HepG2 (cell line): ENCODE measurements around the gene PDS5B. TPM values are rescaled to one million over a fixed set of nuclear protein-coding genes. Genes with fewer than 3 reads are reported as not detected.

Experiments used
- ATM ChIP-seq: fragments of 450-650 bp; IDR thresholded peaks from 2 replicates; pipeline ENCODE4 v1.7.1; 2017; ENCODE audit warnings: mild to moderate bottlenecking, borderline replicate concordance
- CEBPG ChIP-seq: IDR thresholded peaks from 2 replicates; pipeline ENCODE4 v1.6.1; 2016
- FOXJ3 ChIP-seq: sonication (generic); formaldehyde crosslinking; IDR thresholded peaks from 2 replicates; pipeline ENCODE4 v1.4.0; 2020; ENCODE audit warnings: missing genetic modification reagents, mild to moderate bottlenecking, borderline replicate concordance
- HNF1A ChIP-seq, 2 experiments: sonication (generic) in 1 of 2; formaldehyde crosslinking in 1 of 2; IDR thresholded peaks; 2 replicates each; pipeline versions ENCODE4 v1.4.0 to v1.6.1; 2016 to 2020; ENCODE audit warnings: borderline replicate concordance in 1 of 2, low read depth in 1 of 2, mild to moderate bottlenecking in 1 of 2, missing genetic modification reagents in 1 of 2
- HNF4G ChIP-seq, 2 experiments: sonication (generic) in 1 of 2; formaldehyde crosslinking in 1 of 2; IDR thresholded peaks; 2 replicates each; pipeline versions ENCODE4 v1.4.0 to v1.6.1; 2011 to 2020; ENCODE audit warnings: borderline replicate concordance in 2 of 2, low read depth in 2 of 2, mild to moderate bottlenecking in 2 of 2, low read length in 1 of 2, missing genetic modification reagents in 1 of 2, moderate library complexity in 1 of 2
- KAT7 ChIP-seq: IDR thresholded peaks from 2 replicates; pipeline ENCODE4 v1.6.1; 2018; ENCODE audit warnings: borderline replicate concordance, missing compliant biosample characterization
- MIXL1 ChIP-seq: IDR thresholded peaks from 2 replicates; pipeline ENCODE4 v1.6.1; 2016
- MYC ChIP-seq: sonication (generic); formaldehyde crosslinking; IDR thresholded peaks from 2 replicates; pipeline ENCODE4 v1.9.0; 2021; ENCODE audit warnings: missing genetic modification reagents, borderline replicate concordance
- NFYC ChIP-seq: IDR thresholded peaks from 2 replicates; pipeline ENCODE4 v1.6.1; 2016; ENCODE audit warnings: missing genetic modification reagents, missing compliant biosample characterization
- PBX2 ChIP-seq: IDR thresholded peaks from 2 replicates; pipeline ENCODE4 v1.6.1; 2016; ENCODE audit warnings: control low read depth
- SAP130 ChIP-seq: IDR thresholded peaks from 2 replicates; pipeline ENCODE4 v1.6.1; 2016; ENCODE audit warnings: low read depth
- SOX5 ChIP-seq: IDR thresholded peaks from 2 replicates; pipeline ENCODE4 v1.6.1; 2016; ENCODE audit warnings: borderline replicate concordance
- SRF ChIP-seq: IDR thresholded peaks from 2 replicates; pipeline ENCODE4 v1.6.1; 2011; ENCODE audit warnings: mild to moderate bottlenecking, low read depth, low read length, moderate library complexity
- STAT6 ChIP-seq: sonication (generic); formaldehyde crosslinking; IDR thresholded peaks from 2 replicates; pipeline ENCODE4 v1.4.0; 2020; ENCODE audit warnings: missing genetic modification reagents, mild to moderate bottlenecking, borderline replicate concordance
- TBX2 ChIP-seq: sonication (generic); formaldehyde crosslinking; IDR thresholded peaks from 2 replicates; pipeline ENCODE4 v1.5.0; 2020; ENCODE audit warnings: missing genetic modification reagents, mild to moderate bottlenecking, borderline replicate concordance
- TFDP1 ChIP-seq: IDR thresholded peaks from 2 replicates; pipeline ENCODE4 v1.6.1; 2016; ENCODE audit warnings: missing compliant biosample characterization, missing genetic modification reagents, borderline replicate concordance
- ZMAT3 ChIP-seq: sonication (generic); formaldehyde crosslinking; conservative IDR thresholded peaks from 2 replicates; pipeline ENCODE4 v1.7.0; 2021; ENCODE audit warnings: missing genetic modification reagents
- ZNF556 ChIP-seq: sonication (generic); formaldehyde crosslinking; IDR thresholded peaks from 2 replicates; pipeline ENCODE4 v1.4.0; 2020; ENCODE audit warnings: mild to moderate bottlenecking, missing genetic modification reagents, borderline replicate concordance
- ZNF816 ChIP-seq: sonication (generic); formaldehyde crosslinking; IDR thresholded peaks from 2 replicates; pipeline ENCODE4 v1.8.0; 2022; ENCODE audit warnings: missing genetic modification reagents, mild to moderate bottlenecking, borderline replicate concordance
- polyA plus RNA-seq, 8 experiments: library from polyadenylated mRNA; depleted of rRNA in 3 of 8; stranded (reverse) in 7 of 8; unstranded in 1 of 8; fragments of >200 nt; fragmentation: Illumina TruSeq in 4 of 8; extraction: Trizol in 4 of 8; gene quantifications; 2 replicates each; pipeline versions ENCODE4 v1.2.1 to v1.2.3, GENCODE V29; 2011 to 2016; ENCODE audit warnings: low read depth in 4 of 8, missing spikeins in 1 of 8, mixed read lengths in 1 of 8; ENCODE audit not compliant: insufficient read depth in 1 of 8
- total RNA-seq, 5 experiments: library from RNA; depleted of rRNA; stranded (reverse); fragments of >200 nt; fragmentation: Illumina TruSeq; extraction: Trizol; gene quantifications; 2 replicates each; pipeline ENCODE4 v1.2.3, GENCODE V29; 2016; ENCODE audit warnings: low read depth in 1 of 5

The PDS5B gene
- total and polyA plus RNA-seq, 2 of the 13 experiments (the other 11 are each of a cell fraction or from before 2014, with no cell fraction given): 5.8 to 24.6 TPM

- TF ChIP-seq STAT6 (CRISPR knock-in tag) (peak; percentile 78; the same call in 1 of the 2 replicates), SAP130 (CRISPR knock-in tag) (peak; percentile 85), TBX2 (CRISPR knock-in tag) (peak; percentile 78; the same call in 1 of the 2 replicates), SRF (no peak; the same call in 1 of the 2 replicates), HNF1A (IDR thresholded peaks at IDR 0.05; ENCODE audit: low read depth) (no peak), HNF1A (CRISPR knock-in tag; IDR thresholded peaks at IDR 0.05; ENCODE audit: borderline replicate concordance) (peak; percentile 46; the same call in 1 of the 2 replicates), PBX2 (CRISPR knock-in tag) (no peak), MYC (CRISPR knock-in tag) (peak; percentile 63; the same call in 1 of the 2 replicates), CEBPG (CRISPR knock-in tag) (peak; percentile 76), NFYC (peak; percentile 28; the same call in 1 of the 2 replicates), HNF4G (IDR thresholded peaks at IDR 0.05; ENCODE audit: borderline replicate concordance, low read depth, low read length) (no peak), HNF4G (CRISPR knock-in tag; IDR thresholded peaks at IDR 0.05; ENCODE audit: borderline replicate concordance, low read depth) (no peak), ZNF816 (CRISPR knock-in tag) (no peak), FOXJ3 (CRISPR knock-in tag) (peak; percentile 62), MIXL1 (CRISPR knock-in tag) (peak; percentile 85; the same call in 1 of the 2 replicates), ZNF556 (CRISPR knock-in tag) (peak; percentile 45; the same call in 1 of the 2 replicates), KAT7 (peak; percentile 69; the same call in 1 of the 2 replicates), TFDP1 (peak; percentile 44; the same call in 1 of the 2 replicates), ATM (no peak), SOX5 (CRISPR knock-in tag) (0 out of 2 replicates have a peak, but pooled peaks have one; percentile 29), ZMAT3 (CRISPR knock-in tag) (0 out of 2 replicates have a peak, but pooled peaks have one; percentile 24)
Measured at GRCh38 chr13:32538621-32539246, 47.5 kb upstream of the PDS5B start, which contains the start of gene N4BP2L2 (continued).
